PFSK-1 (cell line): ENCODE measurements around the gene ADPGK.

Experiments used
- FOXP2 ChIP-seq: optimal IDR thresholded peaks from 2 replicates; pipeline ENCODE3; 2011; ENCODE audit warnings: borderline replicate concordance, control low read depth, inconsistent platforms; ENCODE audit not compliant: insufficient read depth; ENCODE audit errors: extremely low read length, extremely low read depth
- POLR2AphosphoS5 ChIP-seq: IDR thresholded peaks from 2 replicates; pipeline ENCODE4 v1.6.1; 2012; ENCODE audit warnings: low read depth, mild to moderate bottlenecking, control low read depth, low read length, moderate library complexity
- SIN3A ChIP-seq: IDR thresholded peaks from 2 replicates; pipeline ENCODE4 v1.6.1; 2012; ENCODE audit warnings: mild to moderate bottlenecking, low read length, moderate library complexity, borderline replicate concordance; ENCODE audit not compliant: insufficient read depth
- TAF1 ChIP-seq: IDR thresholded peaks from 2 replicates; pipeline ENCODE4 v1.6.1; 2012; ENCODE audit warnings: low read length, control low read depth, borderline replicate concordance; ENCODE audit not compliant: insufficient read depth
- TF ChIP-seq, protein P1 (sequence below), 2 experiments: IDR thresholded peaks; 2 replicates each; pipeline versions ENCODE4 v1.6.1 to v1.8.0; 2011 to 2012; ENCODE audit warnings: low read depth in 2 of 2, low read length in 2 of 2, control low read depth in 1 of 2, inconsistent platforms in 1 of 2, mild to moderate bottlenecking in 1 of 2, moderate library complexity in 1 of 2; ENCODE audit not compliant: insufficient read depth in 1 of 2

The ADPGK gene

DNA sequence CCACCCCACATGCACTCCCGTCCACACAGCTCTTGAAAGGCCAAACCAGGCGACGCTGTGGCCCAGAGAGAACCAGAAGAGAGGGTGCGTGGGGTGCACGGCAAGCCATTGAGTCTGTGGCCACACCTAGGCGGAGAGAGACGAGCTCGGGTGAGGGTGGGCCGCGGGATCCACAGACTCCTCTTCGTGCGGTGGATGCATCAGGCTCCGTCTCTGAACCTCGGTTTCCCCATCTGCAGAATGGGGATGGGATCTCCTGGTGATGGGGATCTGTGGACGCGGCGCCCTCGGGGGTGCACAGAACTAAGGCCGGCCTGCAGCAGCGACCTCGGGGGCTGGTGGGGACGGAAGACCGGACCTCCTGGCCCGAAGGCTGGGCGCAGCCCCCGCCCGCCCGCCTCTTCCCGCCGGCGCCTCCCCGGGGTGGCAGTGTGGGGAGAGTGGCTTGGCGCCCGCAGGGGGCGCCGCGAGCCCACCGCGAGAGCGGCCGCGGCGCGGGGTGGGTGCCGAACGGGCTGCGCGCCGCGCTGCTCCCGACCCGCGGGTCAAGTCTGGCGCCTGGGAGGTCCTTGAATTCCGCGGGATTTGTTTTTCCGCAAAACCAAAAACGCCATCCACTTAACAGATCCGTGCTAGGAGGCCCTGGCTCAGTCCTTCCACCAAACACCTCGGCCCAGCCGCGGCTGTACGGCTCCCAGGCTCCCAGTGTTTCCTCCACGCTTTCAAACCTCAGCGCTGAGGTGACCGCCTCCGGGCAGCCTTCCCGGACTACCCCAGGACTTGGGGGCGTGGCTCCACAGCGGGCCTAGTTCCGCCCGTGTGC, 13.2 kb upstream of the ADPGK start:
- TF ChIP-seq POLR2AphosphoS5 = no peak
- no peak for TF ChIP-seq FOXP2
- TF ChIP-seq, protein P1, sequence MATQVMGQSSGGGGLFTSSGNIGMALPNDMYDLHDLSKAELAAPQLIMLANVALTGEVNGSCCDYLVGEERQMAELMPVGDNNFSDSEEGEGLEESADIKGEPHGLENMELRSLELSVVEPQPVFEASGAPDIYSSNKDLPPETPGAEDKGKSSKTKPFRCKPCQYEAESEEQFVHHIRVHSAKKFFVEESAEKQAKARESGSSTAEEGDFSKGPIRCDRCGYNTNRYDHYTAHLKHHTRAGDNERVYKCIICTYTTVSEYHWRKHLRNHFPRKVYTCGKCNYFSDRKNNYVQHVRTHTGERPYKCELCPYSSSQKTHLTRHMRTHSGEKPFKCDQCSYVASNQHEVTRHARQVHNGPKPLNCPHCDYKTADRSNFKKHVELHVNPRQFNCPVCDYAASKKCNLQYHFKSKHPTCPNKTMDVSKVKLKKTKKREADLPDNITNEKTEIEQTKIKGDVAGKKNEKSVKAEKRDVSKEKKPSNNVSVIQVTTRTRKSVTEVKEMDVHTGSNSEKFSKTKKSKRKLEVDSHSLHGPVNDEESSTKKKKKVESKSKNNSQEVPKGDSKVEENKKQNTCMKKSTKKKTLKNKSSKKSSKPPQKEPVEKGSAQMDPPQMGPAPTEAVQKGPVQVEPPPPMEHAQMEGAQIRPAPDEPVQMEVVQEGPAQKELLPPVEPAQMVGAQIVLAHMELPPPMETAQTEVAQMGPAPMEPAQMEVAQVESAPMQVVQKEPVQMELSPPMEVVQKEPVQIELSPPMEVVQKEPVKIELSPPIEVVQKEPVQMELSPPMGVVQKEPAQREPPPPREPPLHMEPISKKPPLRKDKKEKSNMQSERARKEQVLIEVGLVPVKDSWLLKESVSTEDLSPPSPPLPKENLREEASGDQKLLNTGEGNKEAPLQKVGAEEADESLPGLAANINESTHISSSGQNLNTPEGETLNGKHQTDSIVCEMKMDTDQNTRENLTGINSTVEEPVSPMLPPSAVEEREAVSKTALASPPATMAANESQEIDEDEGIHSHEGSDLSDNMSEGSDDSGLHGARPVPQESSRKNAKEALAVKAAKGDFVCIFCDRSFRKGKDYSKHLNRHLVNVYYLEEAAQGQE (IDR thresholded peaks at IDR 0.05; ENCODE audit: insufficient read depth in 1 of 2, low read depth in 2 of 2, low read length in 2 of 2) = no peak
- TF ChIP-seq SIN3A = no peak
- TF ChIP-seq TAF1 = no peak

DNA sequence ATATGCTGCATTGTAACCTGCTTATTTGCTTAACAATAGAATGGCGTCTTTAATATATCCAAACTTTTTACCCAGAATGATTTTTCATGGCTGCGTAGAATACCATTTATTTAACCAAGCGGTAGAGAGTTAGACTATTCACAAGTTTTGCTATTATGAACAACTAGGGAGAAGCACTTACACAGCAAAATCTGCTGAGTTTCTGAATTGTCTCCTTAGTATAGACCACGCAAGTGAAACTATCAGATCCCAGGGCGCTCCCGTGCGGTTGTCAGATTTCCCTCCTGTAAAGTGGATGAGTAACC, 12.6 kb upstream of the ADPGK start:
- no peak for TF ChIP-seq POLR2AphosphoS5
- no peak for TF ChIP-seq FOXP2
- TF ChIP-seq SIN3A = no peak
- no peak for TF ChIP-seq TAF1
- TF ChIP-seq, protein P1 (IDR thresholded peaks at IDR 0.05; ENCODE audit: insufficient read depth in 1 of 2, low read depth in 2 of 2, low read length in 2 of 2) = no peak

DNA sequence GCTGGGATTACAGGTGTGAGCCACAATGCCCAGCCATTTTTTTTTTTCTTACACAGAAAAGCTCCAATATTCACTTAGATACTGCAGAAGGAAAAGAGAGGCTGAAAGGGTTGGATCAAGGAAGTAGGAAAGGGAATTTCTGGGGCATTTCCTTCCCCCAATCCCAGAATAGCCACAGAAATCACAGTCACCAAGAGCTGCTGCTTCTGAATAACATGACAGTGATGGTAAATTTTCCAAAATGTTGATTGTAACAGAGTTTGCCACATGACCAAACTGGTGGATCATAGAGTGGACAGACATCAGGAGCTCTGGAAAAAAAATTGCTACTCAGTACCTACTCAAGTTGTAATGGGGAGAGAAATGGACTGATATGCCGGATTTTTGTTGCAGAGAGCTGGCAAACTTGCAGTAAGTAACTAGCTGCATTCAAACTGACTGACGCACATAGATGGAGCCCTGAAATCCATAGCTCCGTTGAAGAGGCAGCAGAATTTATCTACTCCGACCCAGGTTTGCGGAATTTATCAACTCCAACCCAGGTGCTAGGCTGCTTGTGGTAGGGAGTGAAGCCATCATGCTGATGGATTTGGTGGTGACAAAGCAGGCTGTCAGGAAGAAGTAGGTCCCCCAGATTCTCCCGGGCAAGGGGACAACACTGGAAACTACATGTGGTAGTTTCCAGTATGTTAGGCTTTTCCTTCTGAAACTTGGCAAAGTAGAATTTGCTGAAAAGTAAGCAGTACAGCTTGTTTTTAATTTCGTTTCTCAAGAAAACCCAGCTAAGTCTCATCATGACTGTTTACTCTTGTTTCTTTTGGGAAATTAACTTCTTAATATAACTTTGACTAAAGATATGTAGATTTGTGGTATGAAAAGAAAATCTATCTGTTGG, 10.5 kb upstream of the ADPGK start:
- TF ChIP-seq POLR2AphosphoS5 = no peak
- no peak for TF ChIP-seq FOXP2
- no peak for TF ChIP-seq TAF1
- no peak for TF ChIP-seq SIN3A
- TF ChIP-seq, protein P1 (IDR thresholded peaks at IDR 0.05; ENCODE audit: insufficient read depth in 1 of 2, low read depth in 2 of 2, low read length in 2 of 2) = no peak

DNA sequence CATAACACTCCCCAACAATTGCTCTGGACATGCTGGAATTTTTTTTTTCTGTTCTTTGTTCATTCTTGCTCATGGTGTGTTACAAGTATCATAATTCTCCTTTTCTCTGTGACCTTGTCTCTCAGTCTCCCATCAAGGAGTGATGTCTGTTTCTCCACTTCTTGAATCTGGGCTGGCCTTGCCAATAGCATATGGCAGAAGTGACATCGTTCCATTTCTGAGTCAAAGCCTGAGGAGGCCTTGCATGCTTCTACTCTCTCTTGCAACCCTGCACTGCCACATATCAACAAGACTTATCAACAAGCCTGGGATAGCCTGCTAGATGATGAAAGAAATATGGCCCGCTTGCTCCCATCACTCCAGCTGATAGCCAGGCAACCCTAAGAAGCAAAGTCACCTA, 8.9 kb upstream of the ADPGK start:
- TF ChIP-seq, protein P1 (IDR thresholded peaks at IDR 0.05; ENCODE audit: insufficient read depth in 1 of 2, low read depth in 2 of 2, low read length in 2 of 2) = no peak
- TF ChIP-seq SIN3A = no peak
- no peak for TF ChIP-seq TAF1
- no peak for TF ChIP-seq POLR2AphosphoS5
- no peak for TF ChIP-seq FOXP2
